Parathyroid adenoma (tissue), 2 donors: ENCODE data around the gene NCOA3.
"Not testable (repeated sequence)": the region's sequence is repeated elsewhere in the genome, so short reads cannot be mapped to it uniquely, and the experiment has no call there.

Source experiments
- H2AFZ ChIP-seq: fragments of 300-600 bp; sonication (generic); one replicate; pipeline ENCODE4 v1.7.0; 2017; ENCODE audit warnings: antibody characterized with exemption, mild to moderate bottlenecking
- H3K27ac ChIP-seq: fragments of 300-600 bp; sonication (generic); one replicate; pipeline ENCODE4 v1.7.0; 2017
- H3K27me3 ChIP-seq: fragments of 300-600 bp; sonication (generic); one replicate; pipeline ENCODE4 v1.7.0; 2017; ENCODE audit warnings: low read length; ENCODE audit not compliant: control insufficient read depth, insufficient read depth
- H3K36me3 ChIP-seq: fragments of 300-600 bp; sonication (generic); one replicate; pipeline ENCODE4 v1.7.0; 2017; ENCODE audit warnings: low read length; ENCODE audit not compliant: control insufficient read depth, insufficient read depth
- H3K4me1 ChIP-seq: fragments of 300-600 bp; sonication (generic); one replicate; pipeline ENCODE4 v1.7.0; 2017; ENCODE audit warnings: control low read depth
- H3K4me2 ChIP-seq: fragments of 300-600 bp; sonication (generic); one replicate; pipeline ENCODE4 v1.7.0; 2017; ENCODE audit warnings: low read length
- H3K4me3 ChIP-seq: fragments of 300-600 bp; sonication (generic); one replicate; pipeline ENCODE4 v1.7.0; 2017; ENCODE audit warnings: low read depth, low read length
- H3K79me2 ChIP-seq: fragments of 300-600 bp; sonication (generic); one replicate; pipeline ENCODE4 v1.7.0; 2017; ENCODE audit warnings: control low read depth
- H3K9ac ChIP-seq: fragments of 300-600 bp; sonication (generic); one replicate; pipeline ENCODE4 v1.7.0; 2017; ENCODE audit warnings: mild to moderate bottlenecking
- H3K9me3 ChIP-seq: fragments of 300-600 bp; sonication (generic); one replicate; pipeline ENCODE4 v1.7.0; 2017; ENCODE audit warnings: low read length; ENCODE audit not compliant: control insufficient read depth
- CTCF ChIP-seq: fragments of 300-600 bp; sonication (generic); IDR thresholded peaks from one replicate; pipeline ENCODE4 v1.7.0; 2017; ENCODE audit warnings: antibody characterized with exemption, mild to moderate bottlenecking
- donor health status: primary hyperparathyroidism.

The NCOA3 gene

GRCh38 chr20:47503685-47504084 lies 2.0 kb downstream of the NCOA3 start:
- Histone ChIP-seq H2AFZ (no peak overlapping the region), H3K27ac (no peak overlapping the region), H3K4me2 (peak overlapping the region; percentile 26), H3K36me3 (no peaks in the 10 kb centered on the region), H3K27me3 (no peaks in the 10 kb centered on the region), H3K9ac (no peak overlapping the region), H3K9me3 (no peaks in the 10 kb centered on the region), H3K4me1 (peaks cover 6% of the 10 kb centered on the region), H3K79me2 (peaks cover 28% of the 10 kb centered on the region), H3K4me3 (no peak overlapping the region)
- TF ChIP-seq CTCF: no peak

DNA sequence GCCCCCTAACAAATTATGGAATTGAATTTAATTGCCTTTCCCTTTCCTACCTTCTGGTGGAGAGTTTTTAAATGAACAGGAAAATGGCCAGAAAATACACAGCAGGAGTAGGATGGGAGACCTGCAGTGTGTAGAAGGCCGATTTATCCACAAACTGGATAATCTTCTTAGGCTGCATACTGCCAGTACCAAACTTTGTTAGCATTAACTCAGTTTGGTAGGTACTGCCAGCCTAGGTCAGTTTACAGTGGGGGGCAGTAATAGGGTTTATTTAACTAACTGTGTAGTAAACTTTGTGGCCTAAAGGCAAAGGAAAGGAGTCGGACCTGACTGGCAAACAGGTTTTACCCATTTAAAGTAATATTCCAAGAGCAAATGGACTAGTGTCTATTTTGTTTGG lies 4.6 kb downstream of the NCOA3 start:
- Histone ChIP-seq H3K4me1 (no peaks in the 10 kb centered on the region), H3K9ac (no peak overlapping the region), H3K4me2 (no peak overlapping the region), H3K9me3 (no peaks in the 10 kb centered on the region), H3K4me3 (no peak overlapping the region), H3K27ac (no peak overlapping the region), H2AFZ (no peak overlapping the region), H3K27me3 (no peaks in the 10 kb centered on the region), H3K79me2 (peaks cover 42% of the 10 kb centered on the region), H3K36me3 (no peaks in the 10 kb centered on the region)
- no peak for TF ChIP-seq CTCF

DNA sequence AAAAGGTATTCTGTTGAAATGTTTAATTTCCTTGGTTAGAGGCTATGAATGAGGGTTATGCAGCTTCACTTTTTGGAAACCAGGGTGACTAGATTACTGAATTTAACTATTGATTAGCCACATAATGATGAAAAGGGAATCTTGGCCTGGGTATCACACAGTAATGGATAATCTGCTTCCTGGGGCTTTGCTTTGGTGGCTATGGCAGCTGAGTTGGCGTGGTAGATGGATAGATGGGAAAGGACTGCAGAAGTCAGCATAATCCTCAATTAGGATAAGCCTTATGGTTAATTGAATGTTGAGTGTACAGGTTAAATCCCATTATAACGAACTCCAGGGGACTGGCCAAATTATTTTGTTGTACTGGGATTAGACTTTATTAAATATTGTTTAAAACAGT lies 5.2 kb downstream of the NCOA3 start:
- H3K27ac ChIP-seq: no peak overlapping the region
- peaks cover 46% of the 10 kb centered on the region for H3K79me2 ChIP-seq
- H2AFZ ChIP-seq: no peak overlapping the region
- H3K36me3 ChIP-seq: no peaks in the 10 kb centered on the region
- H3K9ac ChIP-seq: no peak overlapping the region
- no peak overlapping the region for H3K4me3 ChIP-seq
- no peaks in the 10 kb centered on the region for H3K27me3 ChIP-seq
- TF ChIP-seq CTCF: no peak
- no peaks in the 10 kb centered on the region for H3K9me3 ChIP-seq
- no peaks in the 10 kb centered on the region for H3K4me1 ChIP-seq
- no peak overlapping the region for H3K4me2 ChIP-seq

DNA sequence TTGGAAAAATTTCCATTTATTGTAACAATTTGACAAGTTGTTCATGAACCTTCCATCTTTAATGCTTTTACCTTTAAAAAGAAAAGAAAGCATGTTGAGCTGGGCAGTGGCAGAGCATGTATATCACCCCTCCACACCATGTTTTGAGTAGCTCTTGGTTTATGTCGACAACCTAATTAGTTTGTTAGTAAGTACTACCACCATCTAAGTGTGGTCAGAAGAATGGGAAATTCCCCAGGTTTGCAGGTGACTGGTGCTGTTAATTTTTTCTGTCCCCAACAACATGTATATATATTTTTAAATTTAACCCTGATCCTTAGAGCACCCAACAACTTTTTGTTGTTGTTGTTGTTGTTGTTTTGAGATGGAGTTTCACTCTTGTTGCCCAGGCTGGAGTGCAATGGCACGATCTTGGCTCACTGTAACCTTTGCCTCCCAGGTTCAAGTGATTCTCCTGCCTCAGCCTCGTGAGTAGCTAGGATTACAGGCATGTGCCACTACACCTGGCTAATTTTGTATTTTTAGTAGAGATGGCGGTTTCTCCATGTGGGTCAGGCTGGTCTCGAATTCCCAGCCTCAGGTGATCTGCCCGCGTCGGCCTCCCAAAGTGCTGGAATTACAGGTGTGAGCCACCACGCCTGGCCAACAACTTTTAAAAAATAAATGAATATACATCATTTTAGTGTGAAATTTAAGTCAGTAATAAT lies 5.7 kb downstream of the NCOA3 start:
- H3K79me2 ChIP-seq: peaks cover 46% of the 10 kb centered on the region
- not testable (repeated sequence) for H2AFZ ChIP-seq, H3K4me3 ChIP-seq, H3K4me2 ChIP-seq, H3K9me3 ChIP-seq, H3K27ac ChIP-seq, H3K36me3 ChIP-seq, H3K9ac ChIP-seq, H3K27me3 ChIP-seq, H3K4me1 ChIP-seq

- Histone ChIP-seq H2AFZ (no peak overlapping the region), H3K4me2 (no peak overlapping the region), H3K4me3 (no peak overlapping the region), H3K9ac (no peak overlapping the region), H3K27ac (no peak overlapping the region), H3K9me3 (no peaks in the 10 kb centered on the region), H3K79me2 (peaks cover 51% of the 10 kb centered on the region), H3K4me1 (no peaks in the 10 kb centered on the region), H3K36me3 (no peaks in the 10 kb centered on the region), H3K27me3 (no peaks in the 10 kb centered on the region)
- no peak for TF ChIP-seq CTCF
Observed at GRCh38 chr20:47508278-47508677, 6.6 kb downstream of the NCOA3 start.
